Neural progenitor cell (in vitro differentiated cells): ENCODE data around the gene NR2F1-AS1. TPM values are rescaled to one million over a fixed set of nuclear protein-coding genes. Genes with fewer than 3 reads are reported as not detected.

Experiments used
- DNase-seq: peaks from one replicate; pipeline ENCODE4 v3.0.0-alpha.2; 2016; ENCODE audit warnings: low spot score
- H2AFZ ChIP-seq: fragments of 200-600 bp; sonication (generic); replicated peaks from 2 replicates; pipeline ENCODE4 v1.6.1; 2016; ENCODE audit warnings: antibody characterized with exemption
- H3F3A ChIP-seq: fragments of 200-600 bp; sonication (generic); 2 replicates; pipeline ENCODE4 v1.6.1; 2016; ENCODE audit warnings: antibody characterized with exemption, low read depth
- H3K27ac ChIP-seq: fragments of 200-600 bp; sonication (generic); 2 replicates; pipeline ENCODE4 v1.5.1; 2016; ENCODE audit warnings: mild to moderate bottlenecking
- H3K27me3 ChIP-seq: fragments of 200-600 bp; sonication (generic); 2 replicates; pipeline ENCODE4 v1.6.1; 2016; ENCODE audit warnings: mild to moderate bottlenecking, moderate library complexity
- H3K36me3 ChIP-seq: fragments of 200-600 bp; sonication (generic); 2 replicates; pipeline ENCODE4 v1.5.1; 2016
- H3K4me1 ChIP-seq: fragments of 200-600 bp; sonication (generic); 2 replicates; pipeline ENCODE4 v1.6.1; 2016; ENCODE audit warnings: mixed run types
- H3K4me2 ChIP-seq: fragments of 200-600 bp; sonication (generic); 2 replicates; pipeline ENCODE4 v1.6.1; 2016
- H3K4me3 ChIP-seq: fragments of 200-600 bp; sonication (generic); 2 replicates; pipeline ENCODE4 v1.5.1; 2016
- H3K79me2 ChIP-seq: fragments of 200-600 bp; sonication (generic); 2 replicates; pipeline ENCODE4 v1.6.1; 2016; ENCODE audit warnings: low read depth
- H3K9ac ChIP-seq: fragments of 200-600 bp; sonication (generic); 2 replicates; pipeline ENCODE4 v1.6.1; 2016
- H3K9me3 ChIP-seq: fragments of 200-600 bp; sonication (generic); 2 replicates; pipeline ENCODE4 v1.5.1; 2016; ENCODE audit warnings: low read depth
- H4K20me1 ChIP-seq: fragments of 200-600 bp; sonication (generic); 2 replicates; pipeline ENCODE4 v1.6.1; 2016; ENCODE audit warnings: low read depth
- H3K27ac Mint-ChIP-seq: 3 replicates; pipeline ENCODE4 v1.8.0; 2021; ENCODE audit warnings: mixed read lengths
- H3K27me3 Mint-ChIP-seq: 2 replicates; pipeline ENCODE4 v1.8.0; 2022; ENCODE audit warnings: low read depth, mild to moderate bottlenecking, inconsistent platforms, moderate library complexity, mixed read lengths; ENCODE audit not compliant: insufficient read depth
- H3K36me3 Mint-ChIP-seq: 3 replicates; pipeline ENCODE4 v1.8.0; 2021; ENCODE audit warnings: mixed read lengths
- H3K4me1 Mint-ChIP-seq: 3 replicates; pipeline ENCODE4 v1.8.0; 2021; ENCODE audit warnings: mixed read lengths
- H3K4me3 Mint-ChIP-seq: 3 replicates; pipeline ENCODE4 v1.8.0; 2021; ENCODE audit warnings: mild to moderate bottlenecking, moderate library complexity, mixed read lengths
- H3K9me3 Mint-ChIP-seq: 3 replicates; pipeline ENCODE4 v1.8.0; 2020; ENCODE audit warnings: mixed read lengths
- CTCF ChIP-seq: fragments of 200-600 bp; sonication (generic); IDR thresholded peaks from 2 replicates; pipeline ENCODE4 v1.5.1; 2017; ENCODE audit warnings: antibody characterized with exemption, mild to moderate bottlenecking
- EZH2 ChIP-seq: fragments of 200-600 bp; sonication (generic); IDR thresholded peaks from 2 replicates; pipeline ENCODE4 v1.6.1; 2017; ENCODE audit warnings: antibody characterized with exemption, mild to moderate bottlenecking, moderate library complexity
- EZH2phosphoT487 ChIP-seq: fragments of 200-600 bp; sonication (generic); IDR thresholded peaks from 2 replicates; pipeline ENCODE4 v1.6.1; 2017; ENCODE audit warnings: antibody characterized with exemption
- total RNA-seq: library from RNA; depleted of rRNA; stranded (reverse); fragments of >200 nt; gene quantifications from 2 replicates; pipeline ENCODE4 v1.2.3, GENCODE V29; 2015; ENCODE audit warnings: low replicate concordance

The NR2F1-AS1 gene
- total RNA-seq, 1 donor from 2014 or later: 9.3 TPM

- Histone ChIP-seq H3K36me3 (no peaks in the 10 kb centered on the region), H4K20me1 (peaks cover 98% of the 10 kb centered on the region), H3K4me3 (no peak overlapping the region), H3K27ac (no peak overlapping the region), H3K79me2 (no peaks in the 10 kb centered on the region), H3K9me3 (no peaks in the 10 kb centered on the region), H3K4me1 (peaks cover 68% of the 10 kb centered on the region), H3K4me2 (peak overlapping the region; percentile 64), H3F3A (peaks cover 58% of the 10 kb centered on the region), H3K9ac (no peak overlapping the region), H3K27me3 (peaks cover 100% of the 10 kb centered on the region), H2AFZ (no peak overlapping the region)
- Mint-ChIP-seq H3K36me3 (peaks cover 22% of the 10 kb centered on the region), H3K4me3 (peak overlapping the region; percentile 39), H3K4me1 (peaks cover 41% of the 10 kb centered on the region), H3K27ac (no peak overlapping the region), H3K9me3 (peaks cover 2% of the 10 kb centered on the region), H3K27me3 (peaks cover 28% of the 10 kb centered on the region)
- TF ChIP-seq CTCF: no peak
- TF ChIP-seq EZH2phosphoT487: peak; percentile 51
- TF ChIP-seq EZH2: peak; percentile 71
- peak; percentile 32 for DNase-seq
Measured at GRCh38 chr5:93598091-93599000, 17.3 kb upstream of the NR2F1-AS1 start.

- H3K27me3 ChIP-seq: peaks cover 100% of the 10 kb centered on the region
- peaks cover 44% of the 10 kb centered on the region for H3F3A ChIP-seq
- H3K4me2 ChIP-seq: peak overlapping the region; percentile 66
- peaks cover 48% of the 10 kb centered on the region for H3K4me1 Mint-ChIP-seq
- peak; percentile 22 for TF ChIP-seq EZH2
- TF ChIP-seq EZH2phosphoT487: no peak
- TF ChIP-seq CTCF: peak; percentile 44
- no peak overlapping the region for H2AFZ ChIP-seq
- H3K27me3 Mint-ChIP-seq: peaks cover 26% of the 10 kb centered on the region
- no peaks in the 10 kb centered on the region for H3K9me3 ChIP-seq
- no peaks in the 10 kb centered on the region for H3K79me2 ChIP-seq
- DNase-seq: peak; percentile 71
- peaks cover 98% of the 10 kb centered on the region for H4K20me1 ChIP-seq
- peaks cover 2% of the 10 kb centered on the region for H3K9me3 Mint-ChIP-seq
- no peak overlapping the region for H3K9ac ChIP-seq
- H3K27ac ChIP-seq: no peak overlapping the region
- H3K4me3 ChIP-seq: peak overlapping the region; percentile 36
- peak overlapping the region; percentile 28 for H3K4me3 Mint-ChIP-seq
- peaks cover 31% of the 10 kb centered on the region for H3K36me3 Mint-ChIP-seq
- H3K27ac Mint-ChIP-seq: peak overlapping the region; percentile 24
- H3K4me1 ChIP-seq: peaks cover 60% of the 10 kb centered on the region
- H3K36me3 ChIP-seq: no peaks in the 10 kb centered on the region
Measured at GRCh38 chr5:93596676-93597490, 15.9 kb upstream of the NR2F1-AS1 start.

- no peaks in the 10 kb centered on the region for H3K79me2 ChIP-seq
- H3K27ac ChIP-seq: no peak overlapping the region
- H3K4me1 Mint-ChIP-seq: peaks cover 54% of the 10 kb centered on the region
- peaks cover 100% of the 10 kb centered on the region for H3K27me3 ChIP-seq
- H3K9me3 ChIP-seq: no peaks in the 10 kb centered on the region
- H3K4me3 ChIP-seq: peak overlapping the region; percentile 36
- peaks cover 28% of the 10 kb centered on the region for H3K27me3 Mint-ChIP-seq
- H3K4me1 ChIP-seq: peaks cover 60% of the 10 kb centered on the region
- no peak overlapping the region for H3K9ac ChIP-seq
- no peak for TF ChIP-seq EZH2phosphoT487
- no peak for TF ChIP-seq CTCF
- TF ChIP-seq EZH2: peak; percentile 7
- H3K27ac Mint-ChIP-seq: peak overlapping the region; percentile 24
- no peaks in the 10 kb centered on the region for H3K36me3 ChIP-seq
- H4K20me1 ChIP-seq: peaks cover 99% of the 10 kb centered on the region
- H3K4me2 ChIP-seq: peak overlapping the region; percentile 66
- no peak overlapping the region for H2AFZ ChIP-seq
- peaks cover 2% of the 10 kb centered on the region for H3K9me3 Mint-ChIP-seq
- H3K36me3 Mint-ChIP-seq: peaks cover 37% of the 10 kb centered on the region
- peak overlapping the region; percentile 52 for H3K4me3 Mint-ChIP-seq
- H3F3A ChIP-seq: peaks cover 41% of the 10 kb centered on the region
- DNase-seq: peak; percentile 23
Measured at GRCh38 chr5:93596310-93596675, 15.3 kb upstream of the NR2F1-AS1 start.
